ENCODE results near the gene SUPT20H. TPM values are rescaled to one million over a fixed set of nuclear protein-coding genes. Genes with fewer than 3 reads are reported as not detected.

The SUPT20H gene
- 10 to 100 TPM; 71.0 to 78.2 TPM for total RNA-seq

DNA sequence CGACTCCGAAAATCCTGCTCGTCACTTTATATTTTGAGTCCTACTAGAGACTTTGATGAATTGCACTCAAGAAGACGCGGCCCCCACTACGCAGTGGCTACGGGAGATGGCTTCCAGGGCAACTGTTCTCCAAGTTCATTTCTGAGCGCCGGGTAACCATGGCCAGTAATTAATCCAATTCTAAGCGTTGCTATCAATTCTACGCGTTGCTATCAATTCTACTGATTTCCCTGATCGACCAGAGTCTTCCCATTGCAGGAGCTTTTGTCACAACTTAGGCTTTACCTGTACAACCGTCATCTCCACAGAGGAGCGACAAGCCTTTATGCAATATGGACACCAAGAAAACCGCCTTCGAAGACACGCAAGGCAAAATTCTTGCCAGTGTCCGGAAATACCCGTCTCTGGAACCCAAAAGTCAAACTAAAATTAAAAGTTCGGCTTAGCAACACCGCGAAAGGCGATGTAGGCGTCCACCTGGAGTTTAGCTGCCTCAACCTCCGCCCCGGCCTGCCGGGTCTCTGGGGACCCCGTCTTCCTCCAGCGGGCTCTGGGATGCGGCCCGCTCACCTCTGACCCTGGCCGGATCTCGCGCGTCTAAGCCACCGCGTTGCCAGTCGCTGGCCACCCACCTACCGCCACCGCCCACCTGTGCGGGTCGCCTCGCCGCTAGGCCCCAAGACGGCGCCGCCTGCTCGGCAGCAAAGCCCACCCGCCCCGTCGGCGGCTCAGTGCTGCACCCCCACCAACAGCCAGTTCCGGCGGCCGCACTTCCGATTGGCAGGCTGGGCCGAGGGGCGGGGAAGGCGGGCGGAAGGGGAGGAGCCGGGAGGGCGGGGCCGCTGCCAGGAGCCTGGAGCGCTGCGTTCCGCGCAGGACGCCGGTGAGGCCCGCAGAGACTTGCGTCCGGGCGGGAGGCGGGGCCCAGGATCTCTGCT is at the start of gene SUPT20H:
TSS of gene SUPT20H (minus strand) at position 779 of the 938 bp plus-strand sequence. CDS start 8,198 bp downstream, outside the sequence.
- CTCF ChIA-PET = no interaction called here
- no peaks in the 10 kb centered on the region for H3K9me3 Mint-ChIP-seq (ENCODE audit: low read depth)
- peak within 1 kb of the TSS; percentile 97 for H3K27ac Mint-ChIP-seq
- H3K4me1 Mint-ChIP-seq = peaks cover 24% of the 10 kb centered on the region
- ATAC-seq (peak; percentile 98), DNase-seq (peak; percentile 95)
- H3K36me3 Mint-ChIP-seq = peaks cover 23% of the 10 kb centered on the region
- H3K27me3 Mint-ChIP-seq = peaks cover 10% of the 10 kb centered on the region
- peak within 1 kb of the TSS; percentile 92 for H3K4me3 Mint-ChIP-seq

GRCh38 chr13:37109051-37109678 is 49.7 kb upstream of the SUPT20H start:
- Mint-ChIP-seq H3K4me3 (no peak overlapping the region), H3K27me3 (peaks cover 6% of the 10 kb centered on the region)

GRCh38 chr13:37107868-37108267 is 48.4 kb upstream of the SUPT20H start:
- Mint-ChIP-seq H3K9me3 (ENCODE audit: low read depth) (no peaks in the 10 kb centered on the region), H3K36me3 (no peaks in the 10 kb centered on the region), H3K27me3 (peaks cover 12% of the 10 kb centered on the region), H3K4me1 (no peaks in the 10 kb centered on the region), H3K4me3 (no peak overlapping the region), H3K27ac (no peak overlapping the region)
- no peak for DNase-seq
- no peak for ATAC-seq
- CTCF ChIA-PET = no interaction called here

More at GRCh38 chr13:37109051-37109678, 49.7 kb upstream of the SUPT20H start:
- no peak overlapping the region for H3K27ac Mint-ChIP-seq
- no peaks in the 10 kb centered on the region for H3K9me3 Mint-ChIP-seq (ENCODE audit: low read depth)
- no peak for DNase-seq
- no peaks in the 10 kb centered on the region for H3K4me1 Mint-ChIP-seq
- no peak for ATAC-seq
- CTCF ChIA-PET = no interaction called here
- H3K36me3 Mint-ChIP-seq = no peaks in the 10 kb centered on the region

DNA sequence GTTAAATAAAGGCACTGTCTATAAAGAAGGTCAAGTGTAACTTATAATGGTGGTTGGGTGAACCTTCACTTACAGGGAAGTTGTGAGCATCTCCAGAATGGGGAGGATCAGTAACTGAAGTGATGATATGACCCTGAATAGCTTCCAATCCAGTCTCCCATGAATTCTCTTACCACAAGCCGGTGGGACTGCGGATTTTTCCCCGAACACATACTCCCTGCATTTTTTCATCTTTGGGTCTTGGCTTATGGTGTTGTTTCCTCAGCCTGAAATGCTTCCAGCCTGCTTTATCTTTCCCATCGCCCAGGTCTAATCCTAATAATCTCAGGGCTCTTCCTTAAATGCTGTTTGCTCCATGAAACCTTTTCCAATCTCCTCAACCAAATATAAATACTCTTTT is 48.0 kb upstream of the SUPT20H start:
- H3K27ac Mint-ChIP-seq = no peak overlapping the region
- ATAC-seq (no peak), DNase-seq (no peak)
- CTCF ChIA-PET = interaction anchor here (0.6 kb wide), 1 partner anchor 11 kb away, joined by 3 read pairs; no protein-coding TSS in a partner anchor
- H3K36me3 Mint-ChIP-seq = no peaks in the 10 kb centered on the region
- H3K4me3 Mint-ChIP-seq = no peak overlapping the region
- H3K9me3 Mint-ChIP-seq (ENCODE audit: low read depth) = no peaks in the 10 kb centered on the region
- peaks cover 15% of the 10 kb centered on the region for H3K27me3 Mint-ChIP-seq
- H3K4me1 Mint-ChIP-seq = no peaks in the 10 kb centered on the region

DNA sequence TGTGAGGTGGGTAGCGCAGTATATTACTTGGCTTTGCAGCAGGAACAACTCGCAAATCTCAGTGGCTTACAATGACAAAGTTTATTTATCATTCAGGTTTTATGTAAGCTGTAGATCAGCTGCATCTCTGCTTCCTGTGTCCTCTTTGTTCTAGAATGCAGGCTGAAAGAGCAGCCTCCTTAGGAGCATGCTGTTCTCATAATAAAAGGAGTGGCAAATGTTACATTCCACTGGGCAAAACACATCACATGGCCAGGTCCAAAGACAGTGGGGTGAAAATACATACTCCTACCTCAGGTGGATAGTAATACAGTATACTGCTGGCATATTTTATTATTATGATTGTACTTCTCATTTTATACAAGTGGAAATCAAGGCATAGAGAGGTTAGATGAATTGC is 47.2 kb upstream of the SUPT20H start:
- CTCF ChIA-PET = interaction anchor here (0.6 kb wide), 1 partner anchor 12 kb away, joined by 3 read pairs; no protein-coding TSS in a partner anchor
- Mint-ChIP-seq H3K36me3 (no peaks in the 10 kb centered on the region), H3K27ac (no peak overlapping the region), H3K4me3 (no peak overlapping the region), H3K4me1 (no peaks in the 10 kb centered on the region), H3K9me3 (ENCODE audit: low read depth) (no peaks in the 10 kb centered on the region), H3K27me3 (peaks cover 15% of the 10 kb centered on the region)
- ATAC-seq = no peak
- DNase-seq = no peak

GRCh38 chr13:37105251-37105714 is 45.8 kb upstream of the SUPT20H start, which contains the start of gene CSNK1A1L:
Gene CSNK1A1L, minus strand, starts transcription at chr13:37105664. Its CDS starts 408 bp downstream, at chr13:37105256.
- no peak for DNase-seq
- H3K4me3 Mint-ChIP-seq = no peak within 1 kb of the TSS
- no peaks in the 10 kb centered on the region for H3K9me3 Mint-ChIP-seq (ENCODE audit: low read depth)
- H3K27me3 Mint-ChIP-seq = peaks cover 18% of the 10 kb centered on the region
- H3K27ac Mint-ChIP-seq = no peak within 1 kb of the TSS
- H3K36me3 Mint-ChIP-seq = no peaks in the 10 kb centered on the region
- no peaks in the 10 kb centered on the region for H3K4me1 Mint-ChIP-seq
- CTCF ChIA-PET = no interaction called here
- no peak for ATAC-seq

GRCh38 chr13:37102896-37103295 is 43.4 kb upstream of the SUPT20H start:
- Mint-ChIP-seq H3K4me1 (no peaks in the 10 kb centered on the region), H3K36me3 (no peaks in the 10 kb centered on the region), H3K4me3 (no peak overlapping the region), H3K27ac (no peak overlapping the region), H3K27me3 (peaks cover 25% of the 10 kb centered on the region), H3K9me3 (ENCODE audit: low read depth) (no peaks in the 10 kb centered on the region)
- ATAC-seq (no peak), DNase-seq (no peak)
- CTCF ChIA-PET = interaction anchor here (1.0 kb wide), 1 partner anchor 9 kb away, joined by 3 read pairs; no protein-coding TSS in a partner anchor

DNA sequence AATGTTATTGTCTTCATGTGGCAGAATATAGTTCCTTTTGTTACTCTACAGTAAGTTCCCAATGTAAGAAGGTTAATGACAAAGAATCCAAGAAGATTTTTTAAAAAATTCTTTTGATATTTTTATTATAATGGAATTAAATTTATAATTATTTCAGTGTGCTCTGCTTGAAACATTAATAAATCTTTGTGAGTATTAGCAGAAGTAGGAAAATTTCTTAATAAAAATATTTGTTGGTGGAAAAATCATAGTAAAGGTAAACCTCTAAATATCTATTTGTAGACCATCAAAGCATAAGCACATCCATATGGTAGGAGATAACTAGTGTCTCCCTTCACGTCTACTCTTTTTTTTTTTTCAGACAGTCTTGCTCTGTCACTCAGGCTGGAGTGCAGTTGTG is 41.7 kb upstream of the SUPT20H start:
- no peaks in the 10 kb centered on the region for H3K9me3 Mint-ChIP-seq (ENCODE audit: low read depth)
- no peak overlapping the region for H3K27ac Mint-ChIP-seq
- peaks cover 21% of the 10 kb centered on the region for H3K27me3 Mint-ChIP-seq

DNA sequence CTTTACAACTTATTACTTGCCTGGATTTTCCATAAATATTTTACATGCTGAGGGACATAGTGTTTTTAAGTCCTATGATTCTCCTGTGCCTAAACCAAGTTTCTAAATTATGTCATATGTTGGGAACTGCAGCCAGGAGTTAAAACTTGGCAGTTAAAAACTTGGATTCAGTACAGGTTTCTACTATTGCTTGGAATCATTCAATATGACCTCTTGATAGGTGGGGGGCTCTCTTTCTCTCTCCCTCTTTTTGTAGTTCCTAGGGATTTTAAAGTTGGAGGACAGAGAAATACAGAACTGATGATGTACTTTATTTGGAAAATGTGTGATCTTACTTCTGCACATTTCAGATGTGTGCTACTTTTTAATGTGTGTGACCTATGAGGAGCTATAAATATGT is 41.2 kb upstream of the SUPT20H start:
- Mint-ChIP-seq H3K4me1 (no peaks in the 10 kb centered on the region), H3K9me3 (ENCODE audit: low read depth) (no peaks in the 10 kb centered on the region), H3K27ac (no peak overlapping the region), H3K36me3 (no peaks in the 10 kb centered on the region), H3K27me3 (peaks cover 21% of the 10 kb centered on the region), H3K4me3 (no peak overlapping the region)
- ATAC-seq (no peak), DNase-seq (no peak)
- CTCF ChIA-PET = no interaction called here

More for the DNA sequence above, 41.7 kb upstream of the SUPT20H start:
- ATAC-seq (no peak), DNase-seq (no peak)
- no peak overlapping the region for H3K4me3 Mint-ChIP-seq
- CTCF ChIA-PET = no interaction called here
- no peaks in the 10 kb centered on the region for H3K36me3 Mint-ChIP-seq
- no peaks in the 10 kb centered on the region for H3K4me1 Mint-ChIP-seq

GRCh38 chr13:37097076-37097475 is 37.6 kb upstream of the SUPT20H start:
- peaks cover 25% of the 10 kb centered on the region for H3K27me3 Mint-ChIP-seq
- no peak overlapping the region for H3K4me3 Mint-ChIP-seq
- DNase-seq (no peak), ATAC-seq (no peak)
- no peaks in the 10 kb centered on the region for H3K36me3 Mint-ChIP-seq
- no peaks in the 10 kb centered on the region for H3K9me3 Mint-ChIP-seq (ENCODE audit: low read depth)
- no peaks in the 10 kb centered on the region for H3K4me1 Mint-ChIP-seq
- CTCF ChIA-PET = interaction anchor here (0.6 kb wide), 1 partner anchor 824 kb away, joined by 3 read pairs; no protein-coding TSS in a partner anchor
- no peak overlapping the region for H3K27ac Mint-ChIP-seq

- Mint-ChIP-seq H3K36me3 (no peaks in the 10 kb centered on the region), H3K27me3 (peaks cover 15% of the 10 kb centered on the region), H3K4me3 (no peak overlapping the region), H3K27ac (no peak overlapping the region), H3K9me3 (ENCODE audit: low read depth) (no peaks in the 10 kb centered on the region), H3K4me1 (no peaks in the 10 kb centered on the region)
- ATAC-seq (no peak), DNase-seq (no peak)
- CTCF ChIA-PET = no interaction called here
Observed at GRCh38 chr13:37094840-37095239, 35.4 kb upstream of the SUPT20H start.

GRCh38 chr13:37094099-37094498 is 34.6 kb upstream of the SUPT20H start:
- CTCF ChIA-PET = no interaction called here
- H3K36me3 Mint-ChIP-seq = no peaks in the 10 kb centered on the region
- no peaks in the 10 kb centered on the region for H3K4me1 Mint-ChIP-seq
- H3K27ac Mint-ChIP-seq = no peak overlapping the region
- no peak overlapping the region for H3K4me3 Mint-ChIP-seq
- no peaks in the 10 kb centered on the region for H3K9me3 Mint-ChIP-seq (ENCODE audit: low read depth)
- H3K27me3 Mint-ChIP-seq = peaks cover 15% of the 10 kb centered on the region
- no peak for DNase-seq
- no peak for ATAC-seq

DNA sequence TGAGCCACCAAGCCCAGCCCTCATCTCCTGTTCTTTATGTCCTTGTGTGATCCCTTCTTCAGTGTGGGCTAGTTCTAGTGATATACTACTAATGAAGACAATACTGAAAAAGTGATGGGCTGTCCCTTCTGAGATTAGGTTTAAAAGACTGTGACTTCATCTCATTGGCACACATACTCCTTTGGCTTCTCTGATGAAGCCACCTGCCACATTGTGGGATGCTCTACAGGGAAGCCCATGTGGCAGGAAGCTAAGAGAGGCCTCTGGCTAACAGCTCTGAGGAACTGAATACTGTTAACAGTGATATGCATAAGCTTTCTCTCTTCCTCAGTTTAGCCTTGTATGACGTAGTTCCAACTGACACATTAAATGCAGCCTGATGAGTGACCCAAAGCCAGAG is 32.3 kb upstream of the SUPT20H start:
- ATAC-seq = no peak

More for the DNA sequence above, 32.3 kb upstream of the SUPT20H start:
- CTCF ChIA-PET = no interaction called here
- no peak overlapping the region for H3K4me3 Mint-ChIP-seq
- H3K9me3 Mint-ChIP-seq (ENCODE audit: low read depth) = no peaks in the 10 kb centered on the region
- no peaks in the 10 kb centered on the region for H3K4me1 Mint-ChIP-seq
- H3K36me3 Mint-ChIP-seq = no peaks in the 10 kb centered on the region
- no peak overlapping the region for H3K27ac Mint-ChIP-seq
- peaks cover 12% of the 10 kb centered on the region for H3K27me3 Mint-ChIP-seq
- no peak for DNase-seq
